ENCODE data around the gene SHH. TPM values are rescaled to one million over a fixed set of nuclear protein-coding genes. Genes with fewer than 3 reads are reported as not detected.

Gene SHH
- total and polyA plus RNA-seq, 3 donors from 2014 or later: 0.06 to 1.0 TPM; not detected in 1

DNA sequence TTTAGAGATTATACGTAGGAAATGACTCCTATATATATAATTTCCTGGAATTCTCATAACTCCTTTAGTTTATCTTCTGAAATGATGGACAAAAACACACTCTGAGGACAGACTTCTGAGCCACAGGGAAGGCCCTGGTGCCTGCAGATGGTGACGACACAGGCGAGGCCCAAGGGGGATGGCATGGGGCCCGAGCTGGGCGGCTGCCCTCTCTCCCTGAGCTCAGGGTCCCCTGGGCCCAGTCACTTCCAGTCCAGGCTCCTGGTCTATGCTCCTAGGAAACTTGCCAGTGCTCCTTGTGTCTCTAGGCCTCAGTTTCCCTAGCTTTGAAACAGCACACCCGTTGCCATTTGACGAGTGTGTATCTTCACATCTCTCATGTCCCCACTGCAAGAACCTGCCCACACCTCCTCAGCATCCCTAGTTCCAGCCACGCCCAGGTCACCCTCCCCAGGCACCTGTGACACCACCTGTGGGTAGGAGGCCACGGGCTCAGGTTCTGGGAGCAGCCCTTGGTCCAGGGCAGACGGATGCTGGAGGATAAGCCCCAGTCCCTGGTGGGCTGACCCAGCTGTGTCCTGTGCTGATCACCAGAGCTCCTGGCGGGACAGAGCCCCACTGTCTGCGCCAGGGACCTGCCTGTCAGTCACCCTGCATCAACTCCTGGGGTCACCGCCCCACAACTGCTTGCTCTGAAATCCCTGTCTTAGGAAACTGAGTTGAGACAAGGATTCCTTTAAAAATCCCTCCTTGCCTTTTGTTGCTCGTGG is 23.4 kb upstream of the SHH start:
- H3K4me3 ChIP-seq: no peak overlapping the region
- TF ChIP-seq, protein P1, sequence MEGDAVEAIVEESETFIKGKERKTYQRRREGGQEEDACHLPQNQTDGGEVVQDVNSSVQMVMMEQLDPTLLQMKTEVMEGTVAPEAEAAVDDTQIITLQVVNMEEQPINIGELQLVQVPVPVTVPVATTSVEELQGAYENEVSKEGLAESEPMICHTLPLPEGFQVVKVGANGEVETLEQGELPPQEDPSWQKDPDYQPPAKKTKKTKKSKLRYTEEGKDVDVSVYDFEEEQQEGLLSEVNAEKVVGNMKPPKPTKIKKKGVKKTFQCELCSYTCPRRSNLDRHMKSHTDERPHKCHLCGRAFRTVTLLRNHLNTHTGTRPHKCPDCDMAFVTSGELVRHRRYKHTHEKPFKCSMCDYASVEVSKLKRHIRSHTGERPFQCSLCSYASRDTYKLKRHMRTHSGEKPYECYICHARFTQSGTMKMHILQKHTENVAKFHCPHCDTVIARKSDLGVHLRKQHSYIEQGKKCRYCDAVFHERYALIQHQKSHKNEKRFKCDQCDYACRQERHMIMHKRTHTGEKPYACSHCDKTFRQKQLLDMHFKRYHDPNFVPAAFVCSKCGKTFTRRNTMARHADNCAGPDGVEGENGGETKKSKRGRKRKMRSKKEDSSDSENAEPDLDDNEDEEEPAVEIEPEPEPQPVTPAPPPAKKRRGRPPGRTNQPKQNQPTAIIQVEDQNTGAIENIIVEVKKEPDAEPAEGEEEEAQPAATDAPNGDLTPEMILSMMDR (IDR thresholded peaks at IDR 0.05): no peak
- no peak for TF ChIP-seq POLR2A (IDR thresholded peaks at IDR 0.05)
- no peaks in the 10 kb centered on the region for H3K27me3 ChIP-seq
- intact Hi-C loops (cut with DNase I; ENCODE audit: low total_unique reads): no loop called here
- H3K4me1 ChIP-seq: no peaks in the 10 kb centered on the region
- H3K27ac ChIP-seq: no peak overlapping the region
- 87 to 90% methylated on average over 13 to 14 of the region's 14 CpGs for WGBS, 2 donors
- DNase-seq: no peak
- H3K9me3 ChIP-seq: no peaks in the 10 kb centered on the region
- H3K36me3 ChIP-seq (ENCODE audit: low read depth, missing control alignments): no peaks in the 10 kb centered on the region

DNA sequence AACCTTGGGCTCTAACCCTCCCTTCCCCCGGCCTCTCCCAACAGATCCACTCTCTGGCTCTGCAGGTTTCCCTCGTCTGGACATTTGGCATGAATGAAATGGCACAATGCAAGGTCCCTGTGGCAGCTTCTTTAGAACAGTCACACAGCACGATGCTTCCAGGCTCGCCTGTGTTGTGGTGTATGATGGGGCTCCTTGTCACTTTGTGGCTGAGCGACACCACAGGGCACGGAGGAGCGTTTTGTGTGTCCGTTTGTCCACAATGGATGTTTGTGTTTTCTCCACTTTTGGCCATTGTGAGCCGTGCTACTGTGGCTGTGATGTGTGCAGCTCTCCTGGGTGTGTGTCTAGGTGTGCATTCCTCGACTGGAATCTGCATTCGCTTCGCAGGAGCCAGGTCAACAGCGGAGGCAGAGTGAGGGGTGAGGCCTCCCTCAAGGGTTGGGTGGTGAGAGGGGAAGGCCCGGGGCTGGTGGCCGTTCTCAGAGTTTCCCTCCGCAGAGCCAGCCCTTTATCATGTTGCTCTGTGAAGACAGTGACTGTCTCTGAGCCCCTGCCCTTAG is 22.3 kb upstream of the SHH start:
- Histone ChIP-seq H3K4me3 (no peak overlapping the region), H3K27ac (no peak overlapping the region), H3K27me3 (no peaks in the 10 kb centered on the region), H3K36me3 (ENCODE audit: low read depth, missing control alignments) (no peaks in the 10 kb centered on the region), H3K9me3 (no peaks in the 10 kb centered on the region), H3K4me1 (no peaks in the 10 kb centered on the region)
- intact Hi-C loops (cut with DNase I; ENCODE audit: low total_unique reads): no loop called here
- WGBS, 2 donors: 87 to 89% methylated on average over 13 to 16 of the region's 16 CpGs
- TF ChIP-seq POLR2A (IDR thresholded peaks at IDR 0.05): no peak
- TF ChIP-seq, protein P1 (IDR thresholded peaks at IDR 0.05): no peak
- DNase-seq: no peak

DNA sequence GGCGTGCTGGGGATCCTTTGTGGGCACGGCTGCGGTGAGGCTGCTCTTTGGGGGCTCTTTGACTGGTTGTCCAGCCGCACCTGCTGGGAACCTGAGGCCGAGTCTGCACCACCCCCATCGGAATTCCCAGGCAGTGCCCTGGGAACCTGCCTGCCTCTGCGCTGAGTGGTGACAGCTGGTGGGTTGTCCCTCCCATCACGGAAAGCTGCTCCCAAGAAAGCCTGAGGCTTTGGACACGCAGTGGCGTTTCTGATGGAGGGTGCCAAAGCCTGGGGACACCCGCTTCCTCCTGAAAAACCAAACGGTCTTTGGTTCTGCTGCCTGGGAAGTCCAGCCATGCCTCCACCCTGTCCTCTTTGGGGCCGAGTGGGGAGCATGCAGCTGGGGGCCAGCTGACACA is 21.4 kb upstream of the SHH start:
- Histone ChIP-seq H3K9me3 (no peaks in the 10 kb centered on the region), H3K36me3 (ENCODE audit: low read depth, missing control alignments) (no peaks in the 10 kb centered on the region), H3K4me1 (no peaks in the 10 kb centered on the region), H3K4me3 (no peak overlapping the region), H3K27ac (no peak overlapping the region), H3K27me3 (no peaks in the 10 kb centered on the region)
- DNase-seq: no peak
- intact Hi-C loops (cut with DNase I; ENCODE audit: low total_unique reads): no loop called here
- TF ChIP-seq, protein P1 (IDR thresholded peaks at IDR 0.05): no peak
- TF ChIP-seq POLR2A (IDR thresholded peaks at IDR 0.05): no peak
- WGBS, 2 donors: 73 to 78% methylated on average over 10 to 13 of the region's 13 CpGs

DNA sequence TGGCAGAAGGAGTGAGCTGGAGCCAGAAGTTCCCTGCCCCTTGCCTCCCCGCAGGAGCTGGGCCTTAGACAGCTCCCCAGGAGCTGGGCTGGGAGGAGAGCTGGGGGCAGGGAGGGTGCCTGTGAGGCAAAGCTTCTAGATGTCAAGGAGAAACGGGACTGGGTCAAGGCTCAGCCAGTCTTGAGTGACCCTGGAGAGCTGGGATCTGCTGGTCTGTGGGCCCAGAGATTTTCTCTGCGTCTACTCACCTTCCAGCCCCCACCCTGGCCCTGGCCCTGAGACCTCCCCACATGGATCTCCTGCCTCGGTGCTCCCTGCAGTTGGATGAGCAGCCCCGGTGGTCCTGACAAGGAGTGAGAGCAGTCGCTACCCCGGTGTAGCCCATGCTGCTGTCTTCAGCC is 20.3 kb upstream of the SHH start:
- Histone ChIP-seq H3K4me1 (no peaks in the 10 kb centered on the region), H3K9me3 (no peaks in the 10 kb centered on the region), H3K36me3 (ENCODE audit: low read depth, missing control alignments) (no peaks in the 10 kb centered on the region), H3K27me3 (no peaks in the 10 kb centered on the region), H3K4me3 (no peak overlapping the region), H3K27ac (no peak overlapping the region)
- WGBS, 2 donors: 59 to 91% methylated on average over 5 to 7 of the region's 7 CpGs
- intact Hi-C loops (cut with DNase I; ENCODE audit: low total_unique reads): no loop called here
- no peak for DNase-seq
- no peak for TF ChIP-seq POLR2A (IDR thresholded peaks at IDR 0.05)
- TF ChIP-seq, protein P1 (IDR thresholded peaks at IDR 0.05): no peak

Data from testis (tissue), 3 donors.